ENCODE measurements around the gene RGS14.
"Not testable (repeated sequence)": the region's sequence is repeated elsewhere in the genome, so short reads cannot be mapped to it uniquely, and the experiment has no call there.

DNA sequence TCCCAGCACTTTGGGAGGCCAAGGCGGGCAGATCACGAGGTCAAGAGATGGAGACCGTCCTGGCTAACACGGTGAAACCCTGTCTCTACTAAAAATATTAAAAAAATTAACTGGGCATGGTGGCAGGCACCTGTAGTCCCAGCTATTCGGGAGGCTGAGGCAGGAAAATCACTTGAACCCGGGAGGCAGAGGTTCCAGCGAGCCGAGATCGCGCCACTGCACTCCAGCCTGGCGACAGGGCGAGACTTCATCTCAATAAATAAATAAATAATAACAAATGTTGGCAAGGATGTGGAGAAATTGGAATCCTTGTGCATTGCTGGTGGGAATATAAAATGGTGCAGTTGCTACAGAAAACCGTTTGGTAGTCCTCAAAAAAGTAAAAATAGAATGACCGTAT lies 14.7 kb upstream of the RGS14 start:
- TF ChIP-seq, protein P1, sequence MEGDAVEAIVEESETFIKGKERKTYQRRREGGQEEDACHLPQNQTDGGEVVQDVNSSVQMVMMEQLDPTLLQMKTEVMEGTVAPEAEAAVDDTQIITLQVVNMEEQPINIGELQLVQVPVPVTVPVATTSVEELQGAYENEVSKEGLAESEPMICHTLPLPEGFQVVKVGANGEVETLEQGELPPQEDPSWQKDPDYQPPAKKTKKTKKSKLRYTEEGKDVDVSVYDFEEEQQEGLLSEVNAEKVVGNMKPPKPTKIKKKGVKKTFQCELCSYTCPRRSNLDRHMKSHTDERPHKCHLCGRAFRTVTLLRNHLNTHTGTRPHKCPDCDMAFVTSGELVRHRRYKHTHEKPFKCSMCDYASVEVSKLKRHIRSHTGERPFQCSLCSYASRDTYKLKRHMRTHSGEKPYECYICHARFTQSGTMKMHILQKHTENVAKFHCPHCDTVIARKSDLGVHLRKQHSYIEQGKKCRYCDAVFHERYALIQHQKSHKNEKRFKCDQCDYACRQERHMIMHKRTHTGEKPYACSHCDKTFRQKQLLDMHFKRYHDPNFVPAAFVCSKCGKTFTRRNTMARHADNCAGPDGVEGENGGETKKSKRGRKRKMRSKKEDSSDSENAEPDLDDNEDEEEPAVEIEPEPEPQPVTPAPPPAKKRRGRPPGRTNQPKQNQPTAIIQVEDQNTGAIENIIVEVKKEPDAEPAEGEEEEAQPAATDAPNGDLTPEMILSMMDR (IDR thresholded peaks at IDR 0.05), result not testable (repeated sequence)
- not testable (repeated sequence) for TF ChIP-seq POLR2AphosphoS5, POLR2A (IDR thresholded peaks at IDR 0.05)
